Esophagus squamous epithelium (tissue), 4 donors: ENCODE results near the gene AURKA.

Experiments
- CTCF ChIP-seq, 6 experiments: fragments of 450-650 bp in 4 of 6; fragments of 200-600 bp in 2 of 6; sonication (generic) in 2 of 6; IDR thresholded peaks; one replicate each; pipeline ENCODE4 v1.5.1; 2016 to 2019; ENCODE audit warnings: antibody characterized with exemption in 6 of 6, mild to moderate bottlenecking in 4 of 6, moderate library complexity in 4 of 6
- POLR2A ChIP-seq, 4 donors: fragments of 450-650 bp; IDR thresholded peaks; one replicate each; pipeline ENCODE4 v1.6.1; 2017; ENCODE audit warnings: antibody characterized with exemption in 4 of 4, mild to moderate bottlenecking in 4 of 4, moderate library complexity in 3 of 4

GRCh38 chr20:56363491-56363890 lies 28.5 kb downstream of the AURKA start:
- no peak for TF ChIP-seq CTCF (IDR thresholded peaks at IDR 0.05)
- TF ChIP-seq POLR2A (IDR thresholded peaks at IDR 0.05): no peak
